GM19438 (cell line): ENCODE data around the gene KLHL20.

Experiments
- ATAC-seq: cut with Tn5 transposase; IDR thresholded peaks from one replicate; pipeline ENCODE4 v1.9.1; 2021; ENCODE audit warnings: low read depth; ENCODE audit not compliant: unreplicated experiment

KLHL20 gene

DNA sequence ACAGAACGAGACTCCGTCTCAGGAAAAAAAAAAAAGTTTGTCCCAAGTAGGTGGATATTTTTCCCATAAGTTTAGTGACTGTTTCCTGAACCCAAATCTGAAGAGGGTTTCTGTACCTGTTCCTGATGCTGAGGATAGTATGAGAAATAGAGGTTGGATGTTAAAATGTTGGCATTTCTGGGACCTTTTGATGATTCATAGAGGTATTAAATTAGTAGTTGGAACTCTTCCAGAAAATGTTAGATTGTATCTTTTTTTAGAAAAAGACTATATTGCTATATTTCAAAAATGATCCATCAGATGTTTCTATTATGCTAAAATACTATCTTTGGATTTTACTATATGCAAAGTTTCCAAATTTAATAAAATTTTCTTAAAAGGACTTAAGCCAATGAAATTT, 112.8 kb downstream of the KLHL20 start:
- no peak for ATAC-seq

DNA sequence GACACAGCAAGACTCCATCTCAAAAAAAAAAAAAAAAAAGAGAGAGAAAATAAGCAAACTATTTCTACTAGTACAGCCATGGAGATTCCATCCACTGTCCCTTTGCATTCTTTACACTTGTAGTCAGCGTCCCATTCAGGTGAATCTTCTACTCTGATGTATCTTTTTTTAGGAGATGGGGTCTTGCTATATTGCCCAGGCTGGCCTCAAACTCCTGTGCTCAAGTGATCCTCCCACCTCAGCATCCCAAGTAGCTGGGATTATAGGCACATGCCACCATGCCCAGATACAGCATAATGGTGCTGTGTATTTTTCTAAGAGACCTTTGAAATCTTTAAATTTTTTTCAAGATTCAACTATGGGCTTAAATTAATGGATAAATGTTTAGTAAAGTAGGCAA, 118.0 kb downstream of the KLHL20 start:
- ATAC-seq, result no peak
